HEK293 (cell line): ENCODE measurements around the gene NELFB.

Source experiments
- BCL11A ChIP-seq: fragments of 450-650 bp; formaldehyde crosslinking; IDR thresholded peaks from 2 replicates; pipeline ENCODE4 v1.5.1; 2016; ENCODE audit warnings: low read depth, missing biosample characterization, missing genetic modification characterization
- IKZF3 ChIP-seq: fragments of 450-650 bp; IDR thresholded peaks from 2 replicates; pipeline ENCODE4 v1.5.0; 2018; ENCODE audit warnings: missing biosample characterization, mild to moderate bottlenecking, missing genetic modification characterization, moderate library complexity
- ZBTB1 ChIP-seq: fragments of 450-650 bp; formaldehyde crosslinking; IDR thresholded peaks from 2 replicates; pipeline ENCODE4 v1.5.1; 2016; ENCODE audit warnings: missing biosample characterization, missing genetic modification characterization
- ZBTB21 ChIP-seq: fragments of 450-650 bp; formaldehyde crosslinking; IDR thresholded peaks from 2 replicates; pipeline ENCODE4 v1.5.1; 2017; ENCODE audit warnings: missing biosample characterization, missing genetic modification characterization
- ZNF350 ChIP-seq: fragments of 450-650 bp; formaldehyde crosslinking; IDR thresholded peaks from 2 replicates; pipeline ENCODE4 v1.5.0; 2017; ENCODE audit warnings: missing biosample characterization, mild to moderate bottlenecking, missing genetic modification characterization
- ZNF548 ChIP-seq: fragments of 450-650 bp; formaldehyde crosslinking; IDR thresholded peaks from 2 replicates; pipeline ENCODE4 v1.5.1; 2016; ENCODE audit warnings: missing biosample characterization, missing genetic modification characterization
- TF ChIP-seq, protein P1 (sequence below): fragments of 450-650 bp; formaldehyde crosslinking; IDR thresholded peaks from 2 replicates; pipeline ENCODE4 v1.5.1; 2016; ENCODE audit warnings: missing biosample characterization, missing genetic modification characterization
- TF ChIP-seq, protein P2 (sequence below): fragments of 450-650 bp; formaldehyde crosslinking; IDR thresholded peaks from 2 replicates; pipeline ENCODE4 v1.5.1; 2016; ENCODE audit warnings: missing biosample characterization, missing genetic modification characterization

GRCh38 chr9:137250329-137251193 lies 4.6 kb upstream of the NELFB start:
- TF ChIP-seq, protein P1, sequence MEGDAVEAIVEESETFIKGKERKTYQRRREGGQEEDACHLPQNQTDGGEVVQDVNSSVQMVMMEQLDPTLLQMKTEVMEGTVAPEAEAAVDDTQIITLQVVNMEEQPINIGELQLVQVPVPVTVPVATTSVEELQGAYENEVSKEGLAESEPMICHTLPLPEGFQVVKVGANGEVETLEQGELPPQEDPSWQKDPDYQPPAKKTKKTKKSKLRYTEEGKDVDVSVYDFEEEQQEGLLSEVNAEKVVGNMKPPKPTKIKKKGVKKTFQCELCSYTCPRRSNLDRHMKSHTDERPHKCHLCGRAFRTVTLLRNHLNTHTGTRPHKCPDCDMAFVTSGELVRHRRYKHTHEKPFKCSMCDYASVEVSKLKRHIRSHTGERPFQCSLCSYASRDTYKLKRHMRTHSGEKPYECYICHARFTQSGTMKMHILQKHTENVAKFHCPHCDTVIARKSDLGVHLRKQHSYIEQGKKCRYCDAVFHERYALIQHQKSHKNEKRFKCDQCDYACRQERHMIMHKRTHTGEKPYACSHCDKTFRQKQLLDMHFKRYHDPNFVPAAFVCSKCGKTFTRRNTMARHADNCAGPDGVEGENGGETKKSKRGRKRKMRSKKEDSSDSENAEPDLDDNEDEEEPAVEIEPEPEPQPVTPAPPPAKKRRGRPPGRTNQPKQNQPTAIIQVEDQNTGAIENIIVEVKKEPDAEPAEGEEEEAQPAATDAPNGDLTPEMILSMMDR = no peak
- TF ChIP-seq ZBTB1 (tag by site-specific recombination) (no peak), ZNF350 (tag by site-specific recombination) (no peak), ZNF548 (tag by site-specific recombination) (no peak), BCL11A (no peak), ZBTB21 (tag by site-specific recombination) (no peak), IKZF3 (no peak)
- TF ChIP-seq, protein P2, sequence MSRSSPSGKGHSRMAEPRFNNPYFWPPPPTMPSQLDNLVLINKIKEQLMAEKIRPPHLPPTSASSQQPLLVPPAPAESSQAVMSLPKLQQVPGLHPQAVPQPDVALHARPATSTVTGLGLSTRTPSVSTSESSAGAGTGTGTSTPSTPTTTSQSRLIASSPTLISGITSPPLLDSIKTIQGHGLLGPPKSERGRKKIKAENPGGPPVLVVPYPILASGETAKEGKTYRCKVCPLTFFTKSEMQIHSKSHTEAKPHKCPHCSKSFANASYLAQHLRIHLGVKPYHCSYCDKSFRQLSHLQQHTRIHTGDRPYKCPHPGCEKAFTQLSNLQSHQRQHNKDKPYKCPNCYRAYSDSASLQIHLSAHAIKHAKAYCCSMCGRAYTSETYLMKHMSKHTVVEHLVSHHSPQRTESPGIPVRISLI = no peak
